Parathyroid adenoma (tissue), 2 donors: ENCODE results near the gene EVX2.

Experiments used
- H2AFZ ChIP-seq: fragments of 300-600 bp; sonication (generic); one replicate; pipeline ENCODE4 v1.7.0; 2017; ENCODE audit warnings: antibody characterized with exemption, mild to moderate bottlenecking
- H3K27ac ChIP-seq: fragments of 300-600 bp; sonication (generic); one replicate; pipeline ENCODE4 v1.7.0; 2017
- H3K27me3 ChIP-seq: fragments of 300-600 bp; sonication (generic); one replicate; pipeline ENCODE4 v1.7.0; 2017; ENCODE audit warnings: low read length; ENCODE audit not compliant: control insufficient read depth, insufficient read depth
- H3K36me3 ChIP-seq: fragments of 300-600 bp; sonication (generic); one replicate; pipeline ENCODE4 v1.7.0; 2017; ENCODE audit warnings: low read length; ENCODE audit not compliant: control insufficient read depth, insufficient read depth
- H3K4me1 ChIP-seq: fragments of 300-600 bp; sonication (generic); one replicate; pipeline ENCODE4 v1.7.0; 2017; ENCODE audit warnings: control low read depth
- H3K4me2 ChIP-seq: fragments of 300-600 bp; sonication (generic); one replicate; pipeline ENCODE4 v1.7.0; 2017; ENCODE audit warnings: low read length
- H3K4me3 ChIP-seq: fragments of 300-600 bp; sonication (generic); one replicate; pipeline ENCODE4 v1.7.0; 2017; ENCODE audit warnings: low read depth, low read length
- H3K79me2 ChIP-seq: fragments of 300-600 bp; sonication (generic); one replicate; pipeline ENCODE4 v1.7.0; 2017; ENCODE audit warnings: control low read depth
- H3K9ac ChIP-seq: fragments of 300-600 bp; sonication (generic); one replicate; pipeline ENCODE4 v1.7.0; 2017; ENCODE audit warnings: mild to moderate bottlenecking
- H3K9me3 ChIP-seq: fragments of 300-600 bp; sonication (generic); one replicate; pipeline ENCODE4 v1.7.0; 2017; ENCODE audit warnings: low read length; ENCODE audit not compliant: control insufficient read depth
- CTCF ChIP-seq: fragments of 300-600 bp; sonication (generic); IDR thresholded peaks from one replicate; pipeline ENCODE4 v1.7.0; 2017; ENCODE audit warnings: antibody characterized with exemption, mild to moderate bottlenecking
- donor health status: primary hyperparathyroidism.

The EVX2 gene

GRCh38 chr2:176117823-176118371, 34.1 kb upstream of the EVX2 start:
- Histone ChIP-seq H3K4me1 (no peaks in the 10 kb centered on the region), H3K27me3 (peaks cover 35% of the 10 kb centered on the region), H3K4me2 (no peak overlapping the region), H2AFZ (no peak overlapping the region), H3K9ac (no peak overlapping the region), H3K36me3 (no peaks in the 10 kb centered on the region), H3K9me3 (no peaks in the 10 kb centered on the region), H3K27ac (no peak overlapping the region), H3K4me3 (no peak overlapping the region), H3K79me2 (no peaks in the 10 kb centered on the region)
- no peak for TF ChIP-seq CTCF

- no peak overlapping the region for H2AFZ ChIP-seq
- H3K9ac ChIP-seq = no peak overlapping the region
- no peaks in the 10 kb centered on the region for H3K36me3 ChIP-seq
- H3K9me3 ChIP-seq = no peaks in the 10 kb centered on the region
- H3K27me3 ChIP-seq = peaks cover 35% of the 10 kb centered on the region
- no peaks in the 10 kb centered on the region for H3K4me1 ChIP-seq
- H3K79me2 ChIP-seq = no peaks in the 10 kb centered on the region
- H3K4me2 ChIP-seq = no peak overlapping the region
- H3K27ac ChIP-seq = no peak overlapping the region
- no peak for TF ChIP-seq CTCF
- H3K4me3 ChIP-seq = no peak overlapping the region
These were observed 33.5 kb upstream of the EVX2 start for GRCh38 chr2:176117162-176117822.

- H3K9ac ChIP-seq = no peak within 1 kb of the TSS
These were observed 32.4 kb upstream of the EVX2 start, which contains the start of gene HOXD10 for GRCh38 chr2:176115883-176116813. TSS of gene HOXD10 (plus strand) at chr2:176116778. CDS start at chr2:176116834, 56 bp downstream.

GRCh38 chr2:176114930-176115625, 31.3 kb upstream of the EVX2 start:
- Histone ChIP-seq H3K9ac (no peak overlapping the region), H3K4me1 (no peaks in the 10 kb centered on the region), H3K4me3 (no peak overlapping the region), H3K36me3 (no peaks in the 10 kb centered on the region), H2AFZ (no peak overlapping the region), H3K4me2 (no peak overlapping the region), H3K27ac (no peak overlapping the region), H3K79me2 (no peaks in the 10 kb centered on the region), H3K9me3 (no peaks in the 10 kb centered on the region), H3K27me3 (peaks cover 37% of the 10 kb centered on the region)
- TF ChIP-seq CTCF = no peak

More at GRCh38 chr2:176115883-176116813, 32.4 kb upstream of the EVX2 start, which contains the start of gene HOXD10:
- H3K9me3 ChIP-seq = no peaks in the 10 kb centered on the region
- H3K27me3 ChIP-seq = peaks cover 34% of the 10 kb centered on the region
- no peaks in the 10 kb centered on the region for H3K79me2 ChIP-seq
- H2AFZ ChIP-seq = no peak within 1 kb of the TSS
- no peaks in the 10 kb centered on the region for H3K4me1 ChIP-seq
- no peaks in the 10 kb centered on the region for H3K36me3 ChIP-seq
- H3K4me3 ChIP-seq = no peak within 1 kb of the TSS
- H3K27ac ChIP-seq = no peak within 1 kb of the TSS
- no peak for TF ChIP-seq CTCF
- no peak within 1 kb of the TSS for H3K4me2 ChIP-seq
